Stimulated activated CD8-positive, alpha-beta memory T cell treated with anti-CD3 and anti-CD28 coated beads, Interleukin-7, amount 100 ng/mL, for 4 hours (primary cell): ENCODE data around the gene LEO1.

Source experiments
- DNase-seq, 2 donors: peaks; one replicate each; pipeline ENCODE4 v3.0.0-alpha.2; 2020; ENCODE audit warnings: low read depth in 2 of 2

LEO1 gene

DNA sequence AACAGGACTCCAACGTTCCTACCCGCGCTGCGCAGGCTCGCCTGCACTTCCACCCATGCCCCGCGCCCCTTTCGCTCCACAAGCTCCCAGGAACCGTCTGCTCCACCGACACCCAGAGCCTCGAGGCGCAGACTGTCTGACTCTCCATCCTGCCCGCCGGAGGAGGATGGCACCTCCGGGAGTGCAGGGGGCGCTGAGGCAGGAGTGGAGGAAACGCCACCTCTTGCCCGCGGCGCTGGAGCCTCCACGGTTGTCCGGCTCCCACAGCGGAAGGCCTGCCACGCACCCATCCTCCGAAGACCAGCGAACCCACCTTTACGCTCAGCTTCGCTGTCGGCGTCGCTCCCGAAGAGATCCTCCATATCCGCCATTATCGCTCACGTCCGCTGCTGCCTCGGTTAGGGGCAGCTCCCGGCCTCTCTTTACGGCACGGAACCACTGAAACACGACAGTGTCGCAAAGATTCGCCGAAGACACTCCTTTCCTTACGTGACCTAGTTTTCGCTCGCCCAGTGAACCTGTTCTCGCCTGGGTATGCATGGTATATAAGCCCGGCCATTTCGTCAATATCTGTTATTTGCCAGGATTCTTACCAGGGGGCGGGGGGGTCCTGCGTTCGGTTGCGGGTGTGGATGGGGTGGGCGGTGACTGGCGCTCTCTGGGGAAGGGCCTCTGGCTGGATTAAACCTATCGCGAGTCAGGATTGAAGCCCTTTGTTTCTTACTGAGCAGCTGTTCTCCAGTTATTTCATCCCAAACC, at the start of gene LEO1:
Gene LEO1, minus strand, starts transcription at position 404 of the 759 bp plus-strand sequence. Its CDS starts 33 bp downstream, at position 371.
- DNase-seq, result peak; percentile 78 to 88

DNA sequence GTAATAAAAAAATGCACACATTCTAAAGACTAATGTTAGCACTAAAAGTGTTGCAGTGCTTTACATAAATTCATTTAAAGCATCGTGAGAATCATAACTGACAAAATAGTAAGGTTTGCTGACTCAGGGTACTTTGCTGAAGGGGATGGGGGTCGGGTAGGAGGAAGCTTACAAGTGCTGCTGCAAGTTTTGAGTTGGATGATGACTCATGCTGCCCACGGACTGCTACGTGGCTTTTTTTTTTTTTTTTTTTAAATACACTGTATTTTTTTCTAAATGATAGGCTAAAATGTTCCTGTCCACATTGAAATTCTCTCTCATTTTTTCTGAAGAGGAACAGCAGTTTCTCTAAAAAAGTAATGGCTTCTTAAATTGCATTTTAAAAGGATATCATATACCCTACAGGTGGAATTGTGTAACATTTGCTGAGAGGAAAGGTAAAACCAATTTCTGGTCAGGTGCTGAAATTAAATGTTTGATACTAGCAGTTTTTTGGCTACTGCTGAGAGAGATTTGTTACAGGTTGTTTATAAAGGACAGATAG, 49.6 kb upstream of the LEO1 start:
- DNase-seq, result peak; percentile 61 to 71

DNA sequence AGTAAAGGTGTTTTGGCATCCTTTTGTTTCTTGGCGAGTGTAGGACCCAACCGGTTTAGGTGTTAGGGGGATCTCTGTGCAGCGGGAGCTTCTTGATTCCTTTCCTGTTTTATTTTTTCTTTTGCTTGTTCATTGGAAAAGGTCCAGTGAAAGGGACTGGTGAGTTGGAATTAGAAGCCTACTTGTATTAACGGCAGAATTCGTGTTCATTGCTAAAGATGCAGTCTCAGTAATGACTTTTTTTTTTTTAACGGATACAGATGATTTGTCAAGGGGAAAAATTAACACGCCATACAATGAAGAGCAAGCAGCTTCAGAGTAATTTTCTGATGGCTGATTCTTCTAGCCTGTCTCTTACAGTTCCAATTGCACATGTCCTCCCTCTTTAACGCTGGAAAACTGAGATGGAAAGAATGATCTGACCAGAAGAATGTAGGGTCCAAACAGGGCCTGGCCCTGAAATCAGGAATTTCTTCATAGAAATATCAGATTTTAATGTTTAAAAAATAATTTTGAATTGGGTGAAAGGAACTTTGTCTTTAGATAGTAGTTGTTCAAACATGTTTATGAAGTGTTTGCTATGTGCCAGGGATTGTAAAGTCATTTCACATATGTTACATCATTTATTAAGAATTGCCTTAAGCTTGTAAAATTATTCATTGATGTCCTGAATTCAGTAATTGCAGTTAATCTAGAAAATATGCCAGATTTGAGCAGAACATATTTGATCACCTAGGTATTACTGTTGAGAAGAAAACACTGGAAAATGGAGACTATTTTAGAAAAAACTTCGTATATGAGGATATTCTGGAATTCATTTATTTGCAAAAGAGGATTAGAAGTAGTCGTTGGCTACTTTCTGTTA, 48.9 kb upstream of the LEO1 start:
- DNase-seq, result no peak

DNA sequence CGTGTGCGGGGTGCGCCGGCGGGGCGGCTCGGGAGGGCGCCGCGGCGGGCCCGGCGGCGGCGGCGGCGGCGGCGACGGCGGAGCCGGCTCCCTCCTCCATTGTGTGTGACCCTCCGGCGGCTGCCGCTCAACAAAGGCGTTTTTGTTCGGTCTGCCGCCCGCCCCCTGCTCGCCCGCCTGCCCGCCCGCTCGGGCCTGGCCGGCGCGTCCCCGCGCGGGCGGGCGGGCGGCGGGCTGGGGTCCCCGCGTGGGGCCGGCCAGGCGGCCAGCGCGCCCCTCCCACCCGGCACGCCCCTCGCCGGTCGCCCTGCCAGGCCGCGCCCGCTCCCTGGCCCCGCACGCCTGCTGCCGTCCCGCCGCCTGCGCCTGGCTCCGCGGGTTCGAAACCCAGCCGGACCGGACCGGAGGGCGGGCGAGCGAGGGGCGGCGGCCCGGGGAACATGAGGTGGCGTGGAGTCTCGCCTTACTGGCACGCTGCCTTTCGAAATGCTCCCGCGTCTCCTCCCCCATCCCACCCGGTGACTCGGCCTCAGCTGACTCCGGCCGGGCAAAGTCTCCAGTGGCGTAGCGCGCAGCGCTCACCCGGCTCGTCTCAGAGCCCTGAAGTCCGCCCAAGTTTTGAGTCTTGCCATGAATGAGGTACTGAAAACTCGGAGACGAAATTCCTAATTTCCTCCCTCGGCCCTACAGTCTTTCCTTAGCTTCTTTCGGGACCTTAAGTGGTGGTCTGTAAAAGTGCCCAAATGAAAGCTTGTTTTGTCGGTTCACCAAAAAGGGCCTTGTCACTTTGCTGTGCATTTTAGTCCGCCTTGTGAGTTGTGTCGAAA, 48.0 kb upstream of the LEO1 start:
- DNase-seq, result peak; percentile 39 to 64

DNA sequence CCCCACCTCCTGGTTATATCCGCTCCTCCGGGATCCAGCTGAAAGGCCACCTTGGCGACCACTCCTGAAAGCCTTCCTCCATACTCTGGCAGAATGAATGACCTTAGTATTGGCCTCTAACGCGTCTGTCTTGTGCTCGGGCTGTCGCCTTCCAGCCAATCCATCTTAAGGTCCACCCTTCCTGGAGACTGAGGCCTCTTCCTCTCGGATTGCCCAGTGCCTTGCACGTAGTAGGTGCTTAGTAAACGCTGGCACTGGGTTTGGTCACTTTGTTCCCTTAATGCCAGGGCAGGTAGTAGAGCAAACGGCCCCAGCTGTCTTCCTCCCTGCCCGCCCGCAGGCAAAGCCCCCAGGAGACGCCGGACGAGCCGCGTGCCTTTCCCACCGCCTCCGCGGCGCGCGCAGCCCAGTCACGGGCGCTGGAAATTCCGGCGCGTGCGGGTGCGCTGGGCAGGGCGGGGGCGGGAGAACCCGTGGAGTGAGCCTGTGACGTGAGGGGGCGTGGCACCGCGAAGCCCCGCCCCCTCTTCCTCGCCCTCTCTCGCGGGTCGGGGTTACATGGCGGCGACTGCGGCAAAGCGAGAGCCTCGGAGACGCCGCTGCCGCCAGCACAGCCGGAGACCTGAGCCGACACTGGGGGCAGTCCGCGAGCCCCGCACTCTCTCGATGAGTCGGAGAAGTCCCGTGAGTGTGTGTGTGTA, 47.3 kb upstream of the LEO1 start, which contains the start of gene MAPK6:
Gene MAPK6, plus strand, starts transcription at position 527 of the 701 bp plus-strand sequence. CDS start 27,242 bp downstream, outside the sequence.
- peak; percentile 85 to 94 for DNase-seq

DNA sequence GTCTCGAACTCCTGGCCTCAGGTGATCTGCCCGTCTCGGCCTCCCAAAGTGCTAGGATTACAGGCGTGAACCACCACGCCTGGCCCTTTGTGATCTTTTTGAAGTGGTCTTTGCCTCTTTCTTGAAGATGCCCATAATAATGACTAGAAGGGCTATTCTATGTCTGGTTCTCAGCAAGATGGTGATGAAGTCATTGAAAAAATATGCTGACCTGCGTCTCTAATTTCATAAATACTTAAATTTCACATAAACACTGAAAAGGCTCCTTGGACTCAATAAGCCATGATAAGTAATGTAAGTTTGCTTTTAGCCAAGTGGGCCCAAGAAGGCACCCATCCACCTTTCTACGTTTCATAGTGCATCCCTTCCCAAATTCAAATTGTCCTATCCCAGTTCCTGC, 46.7 kb upstream of the LEO1 start:
- DNase-seq, result no peak

DNA sequence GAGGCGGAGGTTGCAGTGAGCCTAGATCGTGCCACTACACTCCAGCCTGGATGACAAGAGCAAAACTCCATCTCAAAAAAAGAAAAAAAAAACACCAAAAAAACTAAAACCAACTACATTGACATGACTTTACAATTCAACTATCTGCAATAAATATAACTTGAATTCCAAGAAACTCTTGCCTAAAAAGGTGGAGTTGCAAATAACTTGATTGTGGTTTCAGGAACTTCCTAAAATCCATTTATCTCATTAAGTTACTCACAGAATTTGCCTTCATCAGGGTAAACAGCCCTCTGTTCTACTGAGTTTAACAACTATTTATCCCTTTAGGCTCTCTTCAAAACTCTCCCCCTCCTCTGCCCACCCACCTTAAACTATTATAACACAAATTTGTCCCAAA, 44.7 kb upstream of the LEO1 start:
- no peak for DNase-seq

DNA sequence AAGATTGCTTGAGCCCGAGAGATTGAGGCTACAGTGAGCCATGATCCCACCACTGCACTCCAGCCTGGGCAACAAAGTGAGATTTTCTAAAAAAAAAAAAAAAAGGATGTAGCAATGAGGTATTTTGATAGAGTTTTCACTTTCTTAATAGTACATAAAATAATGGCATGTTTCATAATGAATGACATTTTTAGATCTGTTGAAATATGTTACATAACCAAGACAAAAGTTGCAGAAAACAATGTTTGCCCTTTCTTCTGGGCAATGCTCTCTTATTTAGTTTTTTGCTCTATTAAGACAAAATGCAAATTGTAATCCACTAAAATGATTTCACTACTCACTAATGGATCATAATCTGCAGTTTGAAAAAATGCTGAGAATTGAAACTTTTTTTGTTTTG, 43.0 kb upstream of the LEO1 start:
- DNase-seq, result no peak

DNA sequence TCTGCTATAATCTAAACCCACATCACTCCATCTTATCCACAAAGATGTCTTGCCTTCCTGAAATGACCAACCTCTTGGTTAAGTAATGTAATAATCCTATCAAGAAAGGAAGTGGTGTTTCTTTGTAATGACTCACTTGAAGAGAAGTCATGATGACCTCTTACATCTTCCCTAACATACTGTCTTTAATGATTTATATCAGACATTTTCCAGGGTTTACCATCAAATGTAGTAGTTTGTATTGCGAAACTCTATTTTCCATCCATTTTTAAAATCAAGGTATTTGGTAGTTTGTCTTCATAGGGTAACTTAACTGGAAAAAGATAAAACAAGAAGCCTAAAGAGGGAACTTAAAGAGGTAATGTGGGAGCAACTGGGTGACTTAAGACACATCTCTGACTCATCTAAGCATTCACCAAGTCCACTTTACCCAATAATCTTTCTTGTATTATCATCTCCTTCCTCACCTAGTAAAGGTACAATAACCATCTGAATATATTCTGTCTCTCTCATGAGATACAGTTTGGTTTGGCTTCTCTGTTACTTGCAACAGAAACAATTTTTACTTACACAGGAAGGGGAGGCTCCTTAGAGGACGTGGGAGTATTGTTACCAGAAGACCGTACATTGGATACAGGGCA, 41.7 kb upstream of the LEO1 start:
- DNase-seq, result no peak

DNA sequence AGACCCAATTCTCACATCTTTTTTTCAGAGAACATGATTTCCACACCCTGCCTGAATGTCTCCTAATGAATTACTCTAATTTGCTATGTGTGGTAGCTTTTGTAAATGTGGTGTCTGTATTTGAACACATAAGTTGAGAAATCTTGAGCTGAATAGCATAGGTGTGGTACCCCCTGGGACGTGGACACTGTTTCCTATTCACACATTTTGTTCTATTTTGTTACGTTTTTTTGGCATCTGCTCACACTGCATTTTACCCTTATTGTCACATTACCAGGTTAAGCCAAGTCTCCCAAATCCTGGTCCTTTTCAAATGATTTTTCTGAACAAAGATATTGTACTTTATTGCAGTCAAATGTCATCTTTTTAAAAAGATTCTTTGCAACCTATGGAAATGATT, 40.6 kb upstream of the LEO1 start:
- DNase-seq, result no peak

DNA sequence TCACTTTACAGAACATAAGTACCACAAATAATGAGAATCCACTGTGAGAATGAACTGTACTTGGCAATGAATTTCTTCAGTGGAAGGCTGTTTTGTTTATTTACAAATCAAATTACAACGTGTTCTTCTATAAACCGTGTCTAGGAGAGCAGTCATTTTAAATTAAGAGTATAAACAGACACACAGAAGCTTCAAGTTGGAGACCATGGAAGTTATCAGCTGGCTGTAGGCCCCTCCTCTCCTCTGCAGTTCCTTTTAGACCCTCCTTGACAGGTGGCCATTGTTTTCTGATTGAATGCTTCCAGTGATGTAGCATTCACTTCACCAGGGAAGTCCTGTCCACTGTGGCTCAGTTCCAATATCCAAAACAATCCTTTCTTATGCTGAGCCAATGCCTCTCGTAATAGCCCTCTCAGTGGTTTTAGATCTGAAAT, 40.1 kb upstream of the LEO1 start:
- DNase-seq, result no peak

DNA sequence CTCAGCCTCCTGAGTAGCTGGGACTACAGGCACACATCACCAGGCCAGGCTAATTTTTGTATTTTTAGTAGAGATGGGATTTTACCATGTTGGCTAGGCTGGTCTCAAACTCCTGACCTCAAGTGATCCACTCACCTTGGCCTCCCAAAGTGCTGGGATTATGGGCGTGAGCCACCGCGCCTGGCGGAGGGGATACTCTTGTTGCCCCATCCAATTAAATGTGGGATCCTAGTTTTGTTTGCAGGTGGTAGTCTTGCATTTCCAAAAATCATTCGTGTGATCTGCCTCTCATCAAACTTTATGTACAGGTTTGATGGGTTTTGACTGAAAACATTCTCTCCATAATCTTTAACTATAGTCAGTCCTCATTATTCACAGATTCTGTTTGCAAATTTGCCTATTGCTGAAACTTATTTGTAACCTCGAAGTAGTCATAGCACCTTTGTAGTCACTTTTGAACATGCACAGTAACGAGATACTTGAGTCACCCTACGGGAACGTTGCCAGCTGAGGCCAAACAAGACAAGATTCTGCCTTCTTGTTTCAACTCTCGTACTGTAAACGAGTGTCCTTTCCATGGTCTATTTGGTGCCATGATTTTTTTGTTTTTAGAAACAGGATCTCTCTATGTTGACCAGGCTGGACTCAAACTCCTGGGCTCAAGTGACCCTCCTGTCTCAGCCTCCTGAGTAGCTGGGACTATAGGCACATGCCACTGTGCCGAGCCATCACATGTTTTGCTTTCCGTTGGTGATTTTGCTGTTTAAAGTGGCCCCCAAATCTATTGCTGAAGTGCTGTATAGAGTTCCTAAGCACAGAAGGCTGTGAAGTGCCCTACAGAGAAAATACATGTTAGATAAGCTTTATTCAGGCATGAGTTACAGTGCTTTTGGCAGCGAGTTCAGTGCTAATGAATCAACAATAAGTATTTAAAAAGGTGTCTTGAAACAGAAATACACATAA, 39.3 kb upstream of the LEO1 start:
- no peak for DNase-seq

DNA sequence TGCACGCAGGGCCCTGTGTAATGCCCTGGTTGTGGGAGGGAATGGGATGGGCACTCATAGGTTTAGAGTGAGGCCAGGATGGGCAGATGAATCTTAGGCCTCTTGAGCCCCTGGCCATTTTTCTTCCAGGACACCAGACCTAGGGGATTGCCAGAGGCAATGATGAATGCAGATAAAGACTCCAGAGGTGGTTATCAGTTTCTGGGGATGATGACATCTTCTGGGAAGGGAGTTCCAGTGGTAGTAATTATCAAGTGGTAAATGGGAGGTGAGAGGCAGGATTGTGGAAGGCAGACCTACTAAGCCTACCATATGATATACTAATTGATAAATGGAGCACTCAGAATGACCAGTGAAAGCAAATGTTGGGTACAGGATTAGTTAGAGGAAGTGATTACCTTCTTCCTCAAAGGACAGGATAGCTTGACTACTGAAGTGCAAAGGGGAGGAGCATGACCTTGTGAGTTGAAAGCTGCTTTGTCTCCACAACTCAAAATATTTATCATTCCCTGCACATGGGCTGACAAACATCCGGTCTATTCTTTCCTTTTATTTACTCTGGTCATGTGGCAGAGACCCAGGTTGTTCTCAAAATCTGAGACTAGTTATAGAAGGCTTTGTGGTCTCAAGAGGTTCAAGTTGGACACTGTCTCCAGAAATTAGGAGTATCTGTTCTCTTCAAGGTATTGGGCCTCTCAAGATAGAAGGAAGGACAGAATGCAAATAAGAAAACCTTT, 37.3 kb upstream of the LEO1 start:
- no peak for DNase-seq

DNA sequence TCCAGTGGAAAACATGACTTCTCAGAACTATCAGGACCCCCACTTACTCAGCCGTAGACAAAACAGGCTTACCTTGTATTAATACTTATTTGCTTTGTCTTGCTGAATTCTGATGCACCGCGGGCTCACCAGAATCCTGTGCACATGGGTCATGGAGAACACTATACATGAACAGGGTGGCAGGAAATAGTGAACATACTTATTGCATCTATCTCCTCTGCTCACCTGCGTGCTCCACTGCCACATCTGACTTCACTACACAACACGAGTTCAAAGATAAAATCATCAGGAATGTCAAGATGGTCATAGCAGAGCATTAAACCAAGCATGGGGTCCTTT, 36.8 kb upstream of the LEO1 start:
- DNase-seq, result no peak

DNA sequence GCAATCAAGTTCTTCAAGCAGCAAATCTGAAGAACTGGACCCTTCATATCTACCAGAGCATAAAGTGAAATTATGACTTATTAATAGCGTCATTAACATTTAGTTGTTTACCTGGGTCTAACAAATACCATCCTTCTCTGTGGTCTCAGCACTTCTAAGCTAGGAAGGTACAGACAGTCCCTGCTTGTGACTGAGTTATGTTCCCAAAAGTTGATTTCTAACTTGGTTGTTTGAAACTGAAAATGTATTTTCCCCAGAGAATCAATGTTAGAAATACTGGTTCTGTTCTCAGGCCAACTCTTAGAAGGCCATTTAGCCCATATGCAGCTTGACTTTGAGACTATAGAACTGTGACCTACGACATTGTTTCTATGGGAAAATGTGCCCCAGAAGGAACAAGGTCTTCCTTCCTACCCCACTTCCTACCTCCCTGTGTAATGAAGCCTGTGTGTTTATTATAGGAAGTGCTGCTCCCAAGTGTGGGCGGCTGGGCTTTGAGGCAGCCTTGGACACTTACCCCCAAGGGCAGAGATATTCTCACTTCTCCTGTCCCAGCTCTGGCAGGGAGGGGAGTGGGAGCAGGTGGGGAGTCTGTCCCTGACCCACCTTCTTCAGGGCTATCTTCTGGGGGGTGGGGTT, 35.2 kb upstream of the LEO1 start:
- DNase-seq, result no peak

DNA sequence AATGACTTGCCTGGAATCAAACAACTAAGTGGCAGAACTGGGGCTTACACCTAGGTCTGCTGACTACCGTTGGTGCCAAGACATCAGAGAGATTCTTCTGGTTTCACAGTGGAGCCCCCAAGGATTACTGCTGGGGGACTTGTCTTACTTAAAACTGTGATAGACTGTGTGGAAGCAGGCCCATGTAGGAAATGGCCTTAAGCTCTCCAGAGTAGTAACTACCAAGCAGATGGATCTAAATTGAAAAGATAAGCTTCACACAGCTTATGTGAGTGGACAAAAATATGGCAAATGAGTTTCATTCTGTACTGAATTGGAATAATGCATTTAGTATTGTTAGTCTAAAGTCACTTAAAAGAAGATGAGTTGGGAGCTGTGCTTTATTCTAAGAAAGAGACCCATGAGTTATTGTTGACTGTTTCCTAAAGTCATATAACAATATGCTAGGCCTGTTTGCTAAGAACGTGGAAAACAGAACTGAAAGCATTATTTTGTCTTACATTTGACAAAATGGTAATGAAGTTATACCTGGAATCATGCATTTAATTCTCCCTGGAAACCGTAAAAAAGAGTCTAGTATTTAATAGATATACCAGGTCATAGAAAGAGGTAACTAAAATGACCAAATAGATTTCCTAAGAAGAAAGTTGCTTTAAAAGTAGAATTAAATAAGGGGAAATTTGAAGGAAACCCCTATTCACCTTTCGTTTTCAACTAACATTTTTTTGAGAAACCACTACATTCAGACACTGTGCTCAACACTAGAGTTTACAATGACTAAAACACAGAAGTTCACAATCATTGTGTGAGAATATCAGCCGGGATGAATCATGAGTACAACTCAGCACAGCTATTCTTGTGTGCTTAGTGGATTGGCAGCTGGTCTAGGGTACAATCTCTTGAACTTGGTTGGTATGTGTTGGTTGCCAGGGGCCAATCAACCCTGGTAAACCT, 34.4 kb upstream of the LEO1 start:
- no peak for DNase-seq

DNA sequence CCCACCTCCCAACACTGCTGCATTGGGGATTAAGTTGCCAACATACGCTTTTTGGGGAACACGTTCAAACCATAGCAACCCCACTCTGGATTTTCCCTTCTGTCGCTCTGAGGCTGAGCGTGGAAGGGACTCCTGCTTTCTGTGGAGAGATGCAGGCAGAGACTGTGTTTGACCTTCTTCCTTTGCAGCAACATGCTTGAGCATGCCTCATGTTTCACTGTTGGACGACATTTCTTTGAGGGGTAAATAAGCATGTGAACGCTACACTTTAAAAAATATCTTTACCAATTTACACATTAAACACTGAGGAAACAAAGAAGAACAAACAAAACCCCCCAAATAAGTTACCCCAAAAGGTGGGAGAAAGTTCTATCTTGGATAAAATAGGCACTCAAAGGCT, 33.2 kb upstream of the LEO1 start:
- DNase-seq, result no peak
